GM21447 (cell line): Measurements from ENCODE around the gene ZNF586.
"Not testable (repeated sequence)": the region's sequence is repeated elsewhere in the genome, so short reads cannot be mapped to it uniquely, and the experiment has no call there.

Experiments
- ATAC-seq: cut with Tn5 transposase; IDR thresholded peaks from one replicate; pipeline ENCODE4 v1.9.1; 2021; ENCODE audit not compliant: unreplicated experiment

Gene ZNF586

GRCh38 chr19:57821501-57821900, 52.0 kb downstream of the ZNF586 start:
- not testable (repeated sequence) for ATAC-seq

- not testable (repeated sequence) for ATAC-seq
Measured at GRCh38 chr19:57823155-57823554, 53.7 kb downstream of the ZNF586 start.

GRCh38 chr19:57823608-57824007, 54.1 kb downstream of the ZNF586 start:
- not testable (repeated sequence) for ATAC-seq

GRCh38 chr19:57825511-57825910, 56.0 kb downstream of the ZNF586 start:
- ATAC-seq = no peak

- no peak for ATAC-seq
Measured at GRCh38 chr19:57829316-57829715, 59.8 kb downstream of the ZNF586 start.

- no peak for ATAC-seq
Measured at GRCh38 chr19:57830071-57830602, 60.7 kb downstream of the ZNF586 start, which contains the start of gene ZNF587B. Gene ZNF587B, plus strand, starts transcription at chr19:57830299. Its CDS starts 230 bp downstream, at chr19:57830529.
